Epithelial cell of proximal tubule (primary cell): ENCODE data around the gene CDC23. TPM values are rescaled to one million over a fixed set of nuclear protein-coding genes. Genes with fewer than 3 reads are reported as not detected.
"Not testable (repeated sequence)": the region's sequence is repeated elsewhere in the genome, so short reads cannot be mapped to it uniquely, and the experiment has no call there.

Source experiments
- DNase-seq: peaks from one replicate; pipeline ENCODE4 v3.0.0-alpha.2; 2011; ENCODE audit warnings: low read depth
- H3K4me3 ChIP-seq: 2 replicates; pipeline ENCODE4 v1.5.1; 2011; ENCODE audit warnings: low read depth, mild to moderate bottlenecking, low read length
- total RNA-seq: library from RNA; depleted of rRNA; stranded (reverse); fragments of >200 nt; gene quantifications from 2 replicates; pipeline ENCODE4 v1.2.3, GENCODE V29; 2015
- TF ChIP-seq, protein P1 (sequence below): conservative IDR thresholded peaks from 2 replicates; pipeline ENCODE4 v1.5.1; 2012; ENCODE audit warnings: low read depth, mild to moderate bottlenecking, low read length

CDC23 gene
- total RNA-seq, 1 donor from 2014 or later, result 29.3 TPM

GRCh38 chr5:138169124-138169523, 44.0 kb downstream of the CDC23 start:
- H3K4me3 ChIP-seq, result no peak overlapping the region
- no peak for DNase-seq
- TF ChIP-seq, protein P1, sequence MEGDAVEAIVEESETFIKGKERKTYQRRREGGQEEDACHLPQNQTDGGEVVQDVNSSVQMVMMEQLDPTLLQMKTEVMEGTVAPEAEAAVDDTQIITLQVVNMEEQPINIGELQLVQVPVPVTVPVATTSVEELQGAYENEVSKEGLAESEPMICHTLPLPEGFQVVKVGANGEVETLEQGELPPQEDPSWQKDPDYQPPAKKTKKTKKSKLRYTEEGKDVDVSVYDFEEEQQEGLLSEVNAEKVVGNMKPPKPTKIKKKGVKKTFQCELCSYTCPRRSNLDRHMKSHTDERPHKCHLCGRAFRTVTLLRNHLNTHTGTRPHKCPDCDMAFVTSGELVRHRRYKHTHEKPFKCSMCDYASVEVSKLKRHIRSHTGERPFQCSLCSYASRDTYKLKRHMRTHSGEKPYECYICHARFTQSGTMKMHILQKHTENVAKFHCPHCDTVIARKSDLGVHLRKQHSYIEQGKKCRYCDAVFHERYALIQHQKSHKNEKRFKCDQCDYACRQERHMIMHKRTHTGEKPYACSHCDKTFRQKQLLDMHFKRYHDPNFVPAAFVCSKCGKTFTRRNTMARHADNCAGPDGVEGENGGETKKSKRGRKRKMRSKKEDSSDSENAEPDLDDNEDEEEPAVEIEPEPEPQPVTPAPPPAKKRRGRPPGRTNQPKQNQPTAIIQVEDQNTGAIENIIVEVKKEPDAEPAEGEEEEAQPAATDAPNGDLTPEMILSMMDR, result no peak

- no peak for DNase-seq
- H3K4me3 ChIP-seq, result no peak overlapping the region
- TF ChIP-seq, protein P1, result no peak
Measured at GRCh38 chr5:138163721-138164120, 49.4 kb downstream of the CDC23 start.

GRCh38 chr5:138160706-138161105, 52.4 kb downstream of the CDC23 start:
- no peak for DNase-seq
- TF ChIP-seq, protein P1, result no peak
- H3K4me3 ChIP-seq, result no peak overlapping the region

DNA sequence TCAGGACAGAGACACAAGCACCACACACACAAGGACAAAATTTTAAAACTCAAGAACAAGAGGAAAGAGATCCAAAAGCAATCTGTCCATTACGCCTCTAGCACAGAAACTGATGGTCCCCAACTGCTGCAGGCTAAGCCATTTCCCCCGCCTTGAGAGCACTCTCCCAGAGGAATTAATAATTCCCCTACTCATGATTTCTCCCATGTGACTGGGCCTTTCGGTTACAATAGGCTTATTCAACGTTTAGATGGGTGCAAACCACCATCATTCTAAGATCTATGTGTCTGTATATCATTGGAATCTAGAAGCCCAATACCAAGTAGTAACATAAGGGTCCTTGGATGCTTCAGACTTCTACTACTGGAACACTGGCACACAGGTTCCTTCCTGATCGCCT, 53.5 kb downstream of the CDC23 start:
- H3K4me3 ChIP-seq, result no peak overlapping the region
- TF ChIP-seq, protein P1, result no peak
- DNase-seq, result no peak

GRCh38 chr5:138157626-138158025, 55.5 kb downstream of the CDC23 start:
- H3K4me3 ChIP-seq, result no peak overlapping the region
- TF ChIP-seq, protein P1, result no peak
- DNase-seq, result no peak

DNA sequence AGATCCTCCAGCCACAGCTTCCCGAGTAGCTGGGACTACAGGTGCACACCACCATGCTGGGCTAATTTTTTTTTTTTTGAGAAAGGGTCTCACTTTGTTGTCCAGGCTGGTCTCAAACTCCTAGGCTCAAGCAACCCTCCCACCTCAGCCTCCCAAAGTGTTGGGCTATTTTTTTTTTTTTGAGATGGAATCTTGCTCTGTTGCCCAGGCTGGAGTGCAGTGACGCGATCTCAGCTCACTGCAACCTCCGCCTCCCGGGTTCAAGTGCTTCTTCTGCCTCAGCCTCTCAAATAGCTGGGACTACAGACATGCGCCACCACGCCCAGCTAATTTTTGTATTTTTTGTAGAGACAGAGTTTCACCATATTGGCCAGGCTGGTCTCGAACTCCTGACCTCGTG, 57.1 kb downstream of the CDC23 start:
- DNase-seq, H3K4me3 ChIP-seq: not testable (repeated sequence)

GRCh38 chr5:138149530-138149929, 63.6 kb downstream of the CDC23 start:
- DNase-seq, result no peak
- H3K4me3 ChIP-seq, result no peak overlapping the region
- TF ChIP-seq, protein P1, result no peak

DNA sequence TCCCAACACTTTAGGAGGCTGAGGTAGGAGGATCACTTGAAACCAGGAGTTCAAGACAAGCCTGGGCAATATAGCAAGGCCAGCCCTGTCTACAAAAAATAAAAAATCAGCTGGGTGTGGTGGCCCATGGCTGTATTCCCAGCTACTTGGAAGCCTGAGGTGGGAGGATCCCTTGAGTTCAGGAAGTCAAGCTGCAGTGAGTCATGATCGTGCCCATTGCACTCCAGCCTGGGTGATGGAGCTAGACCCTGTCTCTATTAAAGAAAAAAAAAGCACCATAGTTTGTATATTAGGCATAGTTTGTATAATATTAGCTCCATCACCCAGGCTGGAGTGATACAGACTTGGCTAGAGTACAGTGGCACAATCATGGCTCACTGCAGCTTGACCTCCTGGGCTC, 64.3 kb downstream of the CDC23 start:
- TF ChIP-seq, protein P1, result no peak
- peak; percentile 9 for DNase-seq
- no peak overlapping the region for H3K4me3 ChIP-seq

- DNase-seq, result not testable (repeated sequence)
Measured at GRCh38 chr5:138143578-138143977, 69.5 kb downstream of the CDC23 start.

More at GRCh38 chr5:138143578-138143977, 69.5 kb downstream of the CDC23 start:
- not testable (repeated sequence) for H3K4me3 ChIP-seq
